Measurements from ENCODE around the gene C10orf105.

The C10orf105 gene

GRCh38 chr10:71729161-71729636, 9.6 kb upstream of the C10orf105 start:
- Histone ChIP-seq H3K27me3 (ENCODE audit: insufficient read depth, low read length) (0 out of 2 replicates have a peak, but pooled peaks cover 4% of the 10 kb centered on the region), H4K20me1 (ENCODE audit: insufficient read depth, low read length) (no peaks in the 10 kb centered on the region), H2AFZ (ENCODE audit: low read length) (no peak overlapping the region), H3K9me3 (ENCODE audit: low read length) (no peaks in the 10 kb centered on the region), H3K4me3 (ENCODE audit: low read depth, low read length, poor library complexity, severe bottlenecking) (no peak overlapping the region), H3K9ac (ENCODE audit: low read length) (peak overlapping the region; percentile 43; the same call in 1 of the 2 replicates), H3K36me3 (ENCODE audit: insufficient read depth, low read length) (no peaks in the 10 kb centered on the region), H3K79me2 (ENCODE audit: insufficient read depth, low read length) (no peaks in the 10 kb centered on the region), H3K27ac (ENCODE audit: low read depth, low read length, poor library complexity, severe bottlenecking) (peak overlapping the region; percentile 97), H3F3A (ENCODE audit: insufficient read depth, low read length) (no peaks in the 10 kb centered on the region), H3K9me2 (ENCODE audit: low read depth, low read length) (no peaks in the 10 kb centered on the region), H3K4me2 (ENCODE audit: low read length) (peak overlapping the region; percentile 55; the same call in 1 of the 2 replicates), H3K4me1 (ENCODE audit: insufficient read depth, low read length, severe bottlenecking) (peaks cover 43% of the 10 kb centered on the region)
- TF ChIP-seq EZH2 (IDR thresholded peaks at IDR 0.05; ENCODE audit: borderline replicate concordance, low read length) = no peak

GRCh38 chr10:71727738-71728737, 8.5 kb upstream of the C10orf105 start:
- Histone ChIP-seq H3K4me1 (ENCODE audit: insufficient read depth, low read length, severe bottlenecking) (peaks cover 43% of the 10 kb centered on the region), H3K9ac (ENCODE audit: low read length) (peak overlapping the region; percentile 57), H3K9me2 (ENCODE audit: low read depth, low read length) (no peaks in the 10 kb centered on the region), H2AFZ (ENCODE audit: low read length) (no peak overlapping the region), H3K9me3 (ENCODE audit: low read length) (no peaks in the 10 kb centered on the region), H3K36me3 (ENCODE audit: insufficient read depth, low read length) (no peaks in the 10 kb centered on the region), H3K27ac (ENCODE audit: low read depth, low read length, poor library complexity, severe bottlenecking) (peak overlapping the region; percentile 97), H3K27me3 (ENCODE audit: insufficient read depth, low read length) (0 out of 2 replicates have a peak, but pooled peaks cover 3% of the 10 kb centered on the region), H4K20me1 (ENCODE audit: insufficient read depth, low read length) (no peaks in the 10 kb centered on the region), H3F3A (ENCODE audit: insufficient read depth, low read length) (no peaks in the 10 kb centered on the region), H3K79me2 (ENCODE audit: insufficient read depth, low read length) (no peaks in the 10 kb centered on the region), H3K4me3 (ENCODE audit: low read depth, low read length, poor library complexity, severe bottlenecking) (peak overlapping the region; percentile 17), H3K4me2 (ENCODE audit: low read length) (peak overlapping the region; percentile 55)
- TF ChIP-seq EZH2 (IDR thresholded peaks at IDR 0.05; ENCODE audit: borderline replicate concordance, low read length) (no peak), CTCF (IDR thresholded peaks at IDR 0.05; ENCODE audit: low read length) (no peak)

- H3K4me2 ChIP-seq (ENCODE audit: low read length) = peak overlapping the region; percentile 55
- no peaks in the 10 kb centered on the region for H4K20me1 ChIP-seq (ENCODE audit: insufficient read depth, low read length)
- H3K9me3 ChIP-seq (ENCODE audit: low read length) = no peaks in the 10 kb centered on the region
- no peaks in the 10 kb centered on the region for H3K27me3 ChIP-seq (ENCODE audit: insufficient read depth, low read length)
- TF ChIP-seq EZH2 (IDR thresholded peaks at IDR 0.05; ENCODE audit: borderline replicate concordance, low read length) = no peak
- peaks cover 43% of the 10 kb centered on the region for H3K4me1 ChIP-seq (ENCODE audit: insufficient read depth, low read length, severe bottlenecking)
- H3K36me3 ChIP-seq (ENCODE audit: insufficient read depth, low read length) = no peaks in the 10 kb centered on the region
- peak overlapping the region; percentile 17 for H3K4me3 ChIP-seq (ENCODE audit: low read depth, low read length, poor library complexity, severe bottlenecking)
- H3F3A ChIP-seq (ENCODE audit: insufficient read depth, low read length) = no peaks in the 10 kb centered on the region
- H2AFZ ChIP-seq (ENCODE audit: low read length) = no peak overlapping the region
- peak overlapping the region; percentile 97 for H3K27ac ChIP-seq (ENCODE audit: low read depth, low read length, poor library complexity, severe bottlenecking)
- no peaks in the 10 kb centered on the region for H3K9me2 ChIP-seq (ENCODE audit: low read depth, low read length)
- peak overlapping the region; percentile 57 for H3K9ac ChIP-seq (ENCODE audit: low read length)
- no peaks in the 10 kb centered on the region for H3K79me2 ChIP-seq (ENCODE audit: insufficient read depth, low read length)
Observed at GRCh38 chr10:71727105-71727737, 7.6 kb upstream of the C10orf105 start.

All from OCI-LY1 (cell line).